ENCODE measurements around the gene TBX6. TPM values are rescaled to one million over a fixed set of nuclear protein-coding genes. Genes with fewer than 3 reads are reported as not detected.

Gene TBX6
- polyA plus RNA-seq, 1 donor from 2014 or later, result not detected

- Histone ChIP-seq H3K36me3 (ENCODE audit: insufficient read depth, low read length) (no peaks in the 10 kb centered on the region), H3K9me2 (ENCODE audit: insufficient read depth, low read length) (no peaks in the 10 kb centered on the region), H3K27me3 (ENCODE audit: insufficient read depth, low read depth, low read length) (no peaks in the 10 kb centered on the region), H3K9me3 (ENCODE audit: low read length) (no peaks in the 10 kb centered on the region), H3F3A (ENCODE audit: insufficient read depth, low read length, poor library complexity, severe bottlenecking) (no peaks in the 10 kb centered on the region), H2AFZ (ENCODE audit: low read depth, low read length) (no peak overlapping the region), H3K79me2 (replicated peaks; ENCODE audit: insufficient read depth, low read length) (peaks cover 10% of the 10 kb centered on the region), H3K9ac (ENCODE audit: low read length) (no peak overlapping the region), H4K20me1 (ENCODE audit: insufficient read depth) (no peaks in the 10 kb centered on the region), H3K4me2 (ENCODE audit: low read length) (no peak overlapping the region), H3K4me3 (ENCODE audit: low read length) (no peak overlapping the region), H3K27ac (ENCODE audit: low read length) (no peak overlapping the region)
- TF ChIP-seq REST (IDR thresholded peaks at IDR 0.05; ENCODE audit: borderline replicate concordance) (no peak), RAD21 (conservative IDR thresholded peaks at IDR 0.05) (no peak), POLR2AphosphoS5 (IDR thresholded peaks at IDR 0.05) (no peak), SMC3 (conservative IDR thresholded peaks at IDR 0.05; ENCODE audit: poor library complexity) (no peak), CTCF (IDR thresholded peaks at IDR 0.05; ENCODE audit: poor library complexity, severe bottlenecking) (no peak), EZH2 (IDR thresholded peaks at IDR 0.05; ENCODE audit: borderline replicate concordance, insufficient read depth, low read length, poor library complexity, severe bottlenecking) (no peak), MXI1 (conservative IDR thresholded peaks at IDR 0.05; ENCODE audit: poor library complexity, severe bottlenecking) (no peak), EP300 (conservative IDR thresholded peaks at IDR 0.05; ENCODE audit: poor library complexity, severe bottlenecking) (no peak), TAF1 (IDR thresholded peaks at IDR 0.05; ENCODE audit: low read depth) (no peak)
Observed at GRCh38 chr16:30049871-30050270, 41.9 kb downstream of the TBX6 start.

DNA sequence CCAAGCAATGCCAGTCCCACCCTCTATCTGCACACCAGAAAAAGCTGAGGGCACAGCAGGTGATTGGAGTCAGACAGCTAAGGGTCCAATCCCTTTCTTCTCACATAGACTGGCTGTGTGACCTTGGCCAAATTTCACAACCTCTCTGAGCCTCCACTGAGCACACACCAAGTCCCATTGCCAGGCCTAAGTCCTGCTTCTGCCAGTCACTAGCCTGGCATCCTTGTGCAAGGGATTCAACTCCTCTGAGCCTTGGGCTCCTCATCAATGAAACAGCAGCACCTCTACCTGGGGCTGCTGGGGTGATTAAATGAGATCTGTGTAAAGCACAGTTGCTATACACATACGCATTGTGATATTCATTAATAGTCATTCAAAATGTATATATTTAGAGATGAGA, 45.1 kb downstream of the TBX6 start:
- H3K36me3 ChIP-seq (ENCODE audit: insufficient read depth, low read length), result no peaks in the 10 kb centered on the region
- no peak overlapping the region for H3K27ac ChIP-seq (ENCODE audit: low read length)
- no peaks in the 10 kb centered on the region for H4K20me1 ChIP-seq (ENCODE audit: insufficient read depth)
- no peak overlapping the region for H2AFZ ChIP-seq (ENCODE audit: low read depth, low read length)
- no peaks in the 10 kb centered on the region for H3K79me2 ChIP-seq (replicated peaks; ENCODE audit: insufficient read depth, low read length)
- no peak overlapping the region for H3K9ac ChIP-seq (ENCODE audit: low read length)
- no peaks in the 10 kb centered on the region for H3K9me2 ChIP-seq (ENCODE audit: insufficient read depth, low read length)
- no peak overlapping the region for H3K4me2 ChIP-seq (ENCODE audit: low read length)
- no peak for TF ChIP-seq MXI1 (conservative IDR thresholded peaks at IDR 0.05; ENCODE audit: poor library complexity, severe bottlenecking)
- TF ChIP-seq EZH2 (IDR thresholded peaks at IDR 0.05; ENCODE audit: borderline replicate concordance, insufficient read depth, low read length, poor library complexity, severe bottlenecking), result no peak
- no peak for TF ChIP-seq CTCF (IDR thresholded peaks at IDR 0.05; ENCODE audit: poor library complexity, severe bottlenecking)
- no peak for TF ChIP-seq POLR2AphosphoS5 (IDR thresholded peaks at IDR 0.05)
- TF ChIP-seq SMC3 (conservative IDR thresholded peaks at IDR 0.05; ENCODE audit: poor library complexity), result no peak
- TF ChIP-seq REST (IDR thresholded peaks at IDR 0.05; ENCODE audit: borderline replicate concordance), result no peak
- no peak for TF ChIP-seq RAD21 (conservative IDR thresholded peaks at IDR 0.05)
- no peak for TF ChIP-seq TAF1 (IDR thresholded peaks at IDR 0.05; ENCODE audit: low read depth)
- TF ChIP-seq EP300 (conservative IDR thresholded peaks at IDR 0.05; ENCODE audit: poor library complexity, severe bottlenecking), result no peak
- no peak overlapping the region for H3K4me3 ChIP-seq (ENCODE audit: low read length)
- H3K27me3 ChIP-seq (ENCODE audit: insufficient read depth, low read depth, low read length), result no peaks in the 10 kb centered on the region
- no peaks in the 10 kb centered on the region for H3F3A ChIP-seq (ENCODE audit: insufficient read depth, low read length, poor library complexity, severe bottlenecking)
- no peaks in the 10 kb centered on the region for H3K9me3 ChIP-seq (ENCODE audit: low read length)

All from neural cell (in vitro differentiated cells).